K562 (cell line): ENCODE results near the gene ASIP. TPM values are rescaled to one million over a fixed set of nuclear protein-coding genes. Genes with fewer than 3 reads are reported as not detected.

Source experiments
- ATAC-seq: fragments of 200-7000 bp; cut with Tn5 transposase; 3 replicates; pipeline ENCODE4 v1.9.1; 2020; ENCODE audit warnings: moderate library complexity
- BruUV-seq: library from RNA; stranded (reverse); fragments of 400-500 nt; replicated peaks from 2 replicates; lab custom pipeline; 2021; lab: Mats Ljungman, UMichigan
- CTCF ChIA-PET: fragments of 300-600 bp; formaldehyde crosslinking; extraction: SDS; loops from one replicate; lab custom pipeline; 2021; ENCODE audit warnings: low intra/inter-chr PET ratio; lab: Yijun Ruan, JAX
- POLR2A ChIA-PET: fragments of 300-600, 350-650 bp; sonication (Branson Sonifier 250); formaldehyde crosslinking; extraction: SDS; loops from one replicate; lab custom pipeline; 2021; ENCODE audit warnings: antibody characterized with exemption, inconsistent platforms; lab: Yijun Ruan, JAX
- DNase-seq, 4 experiments: peaks; one replicate each; pipeline versions ENCODE4 v3.0.0 to v3.0.0-alpha.2; 2011 to 2018; ENCODE audit warnings: low spot score in 3 of 4, mixed read lengths in 3 of 4; ENCODE audit errors: extremely low read depth in 1 of 4
- FAIRE-seq: peaks from 2 replicates; lab custom pipeline; 2011; peaks lifted over from hg19 to GRCh38; lab: Jason Lieb, UNC
- H2AFZ ChIP-seq: 2 replicates; pipeline ENCODE4 v1.6.0; 2011; ENCODE audit warnings: low read depth, low read length, control low read depth, inconsistent platforms
- H3K27ac ChIP-seq: fragments of 200-600 bp; 3 replicates; pipeline ENCODE4 v1.8.0; 2011; ENCODE audit warnings: low read depth, mild to moderate bottlenecking, control low read depth, inconsistent platforms, low read length, moderate library complexity, mixed read lengths; ENCODE audit errors: extremely low read depth
- H3K27me3 ChIP-seq, 2 experiments: fragments of 300-600 bp in 1 of 2; 2 replicates in 1 of 2; 3 replicates in 1 of 2; pipeline versions ENCODE4 v1.6.0 to v1.8.0; 2011; ENCODE audit warnings: inconsistent platforms in 2 of 2, low read length in 2 of 2, mild to moderate bottlenecking in 1 of 2, mixed read lengths in 1 of 2, moderate library complexity in 1 of 2; ENCODE audit not compliant: control insufficient read depth in 2 of 2, insufficient read depth in 2 of 2
- H3K36me3 ChIP-seq: fragments of 300-600 bp; 3 replicates; pipeline ENCODE4 v1.8.0; 2011; ENCODE audit warnings: mild to moderate bottlenecking, low read length, inconsistent platforms; ENCODE audit not compliant: control insufficient read depth, insufficient read depth
- H3K4me1 ChIP-seq, 2 experiments: fragments of 200-600 bp in 1 of 2; replicated peaks in 1 of 2; 2 replicates in 1 of 2; 3 replicates in 1 of 2; pipeline versions ENCODE4 v1.5.1 to v1.8.0; 2011; ENCODE audit warnings: inconsistent platforms in 2 of 2, low read length in 2 of 2, mild to moderate bottlenecking in 1 of 2, mixed read lengths in 1 of 2, moderate library complexity in 1 of 2; ENCODE audit not compliant: control insufficient read depth in 2 of 2, insufficient read depth in 2 of 2
- H3K4me2 ChIP-seq: 2 replicates; pipeline ENCODE4 v1.6.1; 2011; ENCODE audit warnings: low read length, control low read depth, inconsistent platforms, mixed read lengths; ENCODE audit not compliant: insufficient read depth
- H3K4me3 ChIP-seq: fragments of 200-600 bp; sonication (generic), shearing (Covaris generic); 2 replicates; pipeline ENCODE4 v1.5.1; 2016; ENCODE audit warnings: control low read depth, inconsistent platforms
- H3K79me2 ChIP-seq: fragments of 200-600 bp; 3 replicates; pipeline ENCODE4 v1.8.0; 2011; ENCODE audit warnings: low read length, inconsistent platforms; ENCODE audit not compliant: control insufficient read depth, insufficient read depth
- H3K9ac ChIP-seq, 2 experiments: 2 replicates each; pipeline versions ENCODE4 v1.6.0 to v1.6.1; 2011; ENCODE audit warnings: low read depth in 2 of 2, low read length in 2 of 2, control low read depth in 1 of 2, inconsistent platforms in 1 of 2, mild to moderate bottlenecking in 1 of 2, mixed read lengths in 1 of 2; ENCODE audit not compliant: insufficient read depth in 1 of 2
- H3K9me1 ChIP-seq: one replicate; pipeline ENCODE4 v1.6.0; 2011; ENCODE audit warnings: inconsistent platforms, mild to moderate bottlenecking, low read length, moderate library complexity; ENCODE audit not compliant: control insufficient read depth, insufficient read depth
- H3K9me3 ChIP-seq: replicated peaks from 2 replicates; pipeline ENCODE4 v1.5.1; 2011; ENCODE audit warnings: low read depth, low read length, inconsistent platforms; ENCODE audit not compliant: control insufficient read depth, insufficient read depth
- H4K20me1 ChIP-seq: replicated peaks from 2 replicates; pipeline ENCODE4 v1.6.1; 2011; ENCODE audit warnings: low read length, inconsistent platforms, mixed read lengths; ENCODE audit not compliant: control insufficient read depth, insufficient read depth
- L3MBTL2 ChIP-seq: fragments of 450-650 bp; IDR thresholded peaks from 2 replicates; pipeline ENCODE4 v1.6.1; 2016; ENCODE audit warnings: mild to moderate bottlenecking, moderate library complexity
- ZNF592 ChIP-seq: fragments of 450-650 bp; IDR thresholded peaks from 2 replicates; pipeline ENCODE4 v1.6.1; 2017; ENCODE audit warnings: antibody characterized with exemption, mild to moderate bottlenecking
- WGBS: fragments of 100-300 bp; shearing (Covaris generic); methylation state at CpG from one replicate; pipeline ENCODE4 v1.1.6; 2016; ENCODE audit warnings: low coverage, mixed read lengths; ENCODE audit not compliant: insufficient coverage; ENCODE audit errors: missing lambda C conversion rate; 5-methylcytosine and 5-hydroxymethylcytosine counted together
- in situ Hi-C: fragments of 300-500 bp; cut with MboI; formaldehyde crosslinking; loops from 4 replicates; pipeline ENCODE4 v1.15.0; 2018; ENCODE audit warnings: inconsistent platforms, mixed read lengths
- intact Hi-C: fragments of 100-400 bp; cut with micrococcal nuclease; formaldehyde crosslinking; loops from 2 replicates; pipeline ENCODE4 v1.14.2; 2022
- polyA plus RNA-seq, 8 experiments: library from polyadenylated mRNA; depleted of rRNA in 4 of 8; stranded (reverse) in 5 of 8; unstranded in 3 of 8; fragments of >200 nt; fragmentation: Nextera tagmentation in 2 of 8; fragmentation: Illumina TruSeq in 1 of 8; extraction: Ambion mirVana in 2 of 8; extraction: Trizol in 1 of 8; gene quantifications; 2 replicates each; pipeline versions ENCODE4 v1.2.1 to v1.2.3, GENCODE V29; 2011 to 2014; ENCODE audit warnings: inconsistent platforms in 1 of 8, missing spikeins in 1 of 8
- total RNA-seq, 7 experiments: library from RNA; depleted of rRNA in 6 of 7; stranded (reverse); fragments of >200 nt in 6 of 7; fragmentation: Illumina TruSeq in 2 of 7; extraction: Trizol in 2 of 7; gene quantifications; 2 replicates each; pipeline versions ENCODE4 v1.2.1 to v1.2.3, GENCODE V29; 2011 to 2021; ENCODE audit warnings: low replicate concordance in 1 of 7
- TF ChIP-seq, protein P1 (sequence below): fragments of 450-650 bp; IDR thresholded peaks from 2 replicates; pipeline ENCODE4 v1.6.1; 2016; ENCODE audit warnings: mild to moderate bottlenecking, moderate library complexity
- TF ChIP-seq, protein P2 (sequence below): sonication (generic); formaldehyde crosslinking; IDR thresholded peaks from 2 replicates; pipeline ENCODE4 v1.9.0; 2022; ENCODE audit warnings: mild to moderate bottlenecking, missing genetic modification reagents

ASIP gene
- total and polyA plus RNA-seq, 9 of the 15 experiments (the other 6 are each of a cell fraction or from before 2014, with no cell fraction given), result not detected

- in situ Hi-C loops, result no loop called here
- POLR2A ChIA-PET, result interaction anchor here (0.6 to 1.6 kb wide), 2 partner anchors 14 to 529 kb away, joined by 3 to 4 read pairs; no protein-coding TSS in a partner anchor
- Histone ChIP-seq H3K4me1 (peaks cover 6 to 15% of the 10 kb centered on the region in 2 experiments; a peak in 3 of 5 replicates), H3K36me3 (no peaks in the 10 kb centered on the region), H3K4me2 (peak overlapping the region; percentile 39; the same call in 1 of the 2 replicates), H4K20me1 (no peaks in the 10 kb centered on the region), H3K9ac (no peak overlapping the region), H3K27me3 (no peaks in the 10 kb centered on the region), H3K27ac (no peak overlapping the region), H2AFZ (0 out of 2 replicates have a peak overlapping the region, but pooled peaks have one; percentile 22), H3K9me1 (no peaks in the 10 kb centered on the region), H3K9me3 (no peaks in the 10 kb centered on the region), H3K4me3 (no peak overlapping the region), H3K79me2 (no peaks in the 10 kb centered on the region)
- CTCF ChIA-PET, result no interaction called here
- DNase-seq, result peak in 1 of 4 experiments; percentile 55
- peak; percentile 74 for ATAC-seq
- intact Hi-C loops, result no loop called here
- 25% methylated on average over 6 of the region's 6 CpGs for WGBS
- peak; percentile 40 for FAIRE-seq
- BruUV-seq, result no TSS peak
- TF ChIP-seq, protein P1, sequence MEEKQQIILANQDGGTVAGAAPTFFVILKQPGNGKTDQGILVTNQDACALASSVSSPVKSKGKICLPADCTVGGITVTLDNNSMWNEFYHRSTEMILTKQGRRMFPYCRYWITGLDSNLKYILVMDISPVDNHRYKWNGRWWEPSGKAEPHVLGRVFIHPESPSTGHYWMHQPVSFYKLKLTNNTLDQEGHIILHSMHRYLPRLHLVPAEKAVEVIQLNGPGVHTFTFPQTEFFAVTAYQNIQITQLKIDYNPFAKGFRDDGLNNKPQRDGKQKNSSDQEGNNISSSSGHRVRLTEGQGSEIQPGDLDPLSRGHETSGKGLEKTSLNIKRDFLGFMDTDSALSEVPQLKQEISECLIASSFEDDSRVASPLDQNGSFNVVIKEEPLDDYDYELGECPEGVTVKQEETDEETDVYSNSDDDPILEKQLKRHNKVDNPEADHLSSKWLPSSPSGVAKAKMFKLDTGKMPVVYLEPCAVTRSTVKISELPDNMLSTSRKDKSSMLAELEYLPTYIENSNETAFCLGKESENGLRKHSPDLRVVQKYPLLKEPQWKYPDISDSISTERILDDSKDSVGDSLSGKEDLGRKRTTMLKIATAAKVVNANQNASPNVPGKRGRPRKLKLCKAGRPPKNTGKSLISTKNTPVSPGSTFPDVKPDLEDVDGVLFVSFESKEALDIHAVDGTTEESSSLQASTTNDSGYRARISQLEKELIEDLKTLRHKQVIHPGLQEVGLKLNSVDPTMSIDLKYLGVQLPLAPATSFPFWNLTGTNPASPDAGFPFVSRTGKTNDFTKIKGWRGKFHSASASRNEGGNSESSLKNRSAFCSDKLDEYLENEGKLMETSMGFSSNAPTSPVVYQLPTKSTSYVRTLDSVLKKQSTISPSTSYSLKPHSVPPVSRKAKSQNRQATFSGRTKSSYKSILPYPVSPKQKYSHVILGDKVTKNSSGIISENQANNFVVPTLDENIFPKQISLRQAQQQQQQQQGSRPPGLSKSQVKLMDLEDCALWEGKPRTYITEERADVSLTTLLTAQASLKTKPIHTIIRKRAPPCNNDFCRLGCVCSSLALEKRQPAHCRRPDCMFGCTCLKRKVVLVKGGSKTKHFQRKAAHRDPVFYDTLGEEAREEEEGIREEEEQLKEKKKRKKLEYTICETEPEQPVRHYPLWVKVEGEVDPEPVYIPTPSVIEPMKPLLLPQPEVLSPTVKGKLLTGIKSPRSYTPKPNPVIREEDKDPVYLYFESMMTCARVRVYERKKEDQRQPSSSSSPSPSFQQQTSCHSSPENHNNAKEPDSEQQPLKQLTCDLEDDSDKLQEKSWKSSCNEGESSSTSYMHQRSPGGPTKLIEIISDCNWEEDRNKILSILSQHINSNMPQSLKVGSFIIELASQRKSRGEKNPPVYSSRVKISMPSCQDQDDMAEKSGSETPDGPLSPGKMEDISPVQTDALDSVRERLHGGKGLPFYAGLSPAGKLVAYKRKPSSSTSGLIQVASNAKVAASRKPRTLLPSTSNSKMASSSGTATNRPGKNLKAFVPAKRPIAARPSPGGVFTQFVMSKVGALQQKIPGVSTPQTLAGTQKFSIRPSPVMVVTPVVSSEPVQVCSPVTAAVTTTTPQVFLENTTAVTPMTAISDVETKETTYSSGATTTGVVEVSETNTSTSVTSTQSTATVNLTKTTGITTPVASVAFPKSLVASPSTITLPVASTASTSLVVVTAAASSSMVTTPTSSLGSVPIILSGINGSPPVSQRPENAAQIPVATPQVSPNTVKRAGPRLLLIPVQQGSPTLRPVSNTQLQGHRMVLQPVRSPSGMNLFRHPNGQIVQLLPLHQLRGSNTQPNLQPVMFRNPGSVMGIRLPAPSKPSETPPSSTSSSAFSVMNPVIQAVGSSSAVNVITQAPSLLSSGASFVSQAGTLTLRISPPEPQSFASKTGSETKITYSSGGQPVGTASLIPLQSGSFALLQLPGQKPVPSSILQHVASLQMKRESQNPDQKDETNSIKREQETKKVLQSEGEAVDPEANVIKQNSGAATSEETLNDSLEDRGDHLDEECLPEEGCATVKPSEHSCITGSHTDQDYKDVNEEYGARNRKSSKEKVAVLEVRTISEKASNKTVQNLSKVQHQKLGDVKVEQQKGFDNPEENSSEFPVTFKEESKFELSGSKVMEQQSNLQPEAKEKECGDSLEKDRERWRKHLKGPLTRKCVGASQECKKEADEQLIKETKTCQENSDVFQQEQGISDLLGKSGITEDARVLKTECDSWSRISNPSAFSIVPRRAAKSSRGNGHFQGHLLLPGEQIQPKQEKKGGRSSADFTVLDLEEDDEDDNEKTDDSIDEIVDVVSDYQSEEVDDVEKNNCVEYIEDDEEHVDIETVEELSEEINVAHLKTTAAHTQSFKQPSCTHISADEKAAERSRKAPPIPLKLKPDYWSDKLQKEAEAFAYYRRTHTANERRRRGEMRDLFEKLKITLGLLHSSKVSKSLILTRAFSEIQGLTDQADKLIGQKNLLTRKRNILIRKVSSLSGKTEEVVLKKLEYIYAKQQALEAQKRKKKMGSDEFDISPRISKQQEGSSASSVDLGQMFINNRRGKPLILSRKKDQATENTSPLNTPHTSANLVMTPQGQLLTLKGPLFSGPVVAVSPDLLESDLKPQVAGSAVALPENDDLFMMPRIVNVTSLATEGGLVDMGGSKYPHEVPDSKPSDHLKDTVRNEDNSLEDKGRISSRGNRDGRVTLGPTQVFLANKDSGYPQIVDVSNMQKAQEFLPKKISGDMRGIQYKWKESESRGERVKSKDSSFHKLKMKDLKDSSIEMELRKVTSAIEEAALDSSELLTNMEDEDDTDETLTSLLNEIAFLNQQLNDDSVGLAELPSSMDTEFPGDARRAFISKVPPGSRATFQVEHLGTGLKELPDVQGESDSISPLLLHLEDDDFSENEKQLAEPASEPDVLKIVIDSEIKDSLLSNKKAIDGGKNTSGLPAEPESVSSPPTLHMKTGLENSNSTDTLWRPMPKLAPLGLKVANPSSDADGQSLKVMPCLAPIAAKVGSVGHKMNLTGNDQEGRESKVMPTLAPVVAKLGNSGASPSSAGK, result peak; percentile 78
- 0 out of 2 replicates have a peak, but pooled peaks have one; percentile 25 for TF ChIP-seq ZNF592
- TF ChIP-seq L3MBTL2, result peak; percentile 82
- TF ChIP-seq, protein P2, sequence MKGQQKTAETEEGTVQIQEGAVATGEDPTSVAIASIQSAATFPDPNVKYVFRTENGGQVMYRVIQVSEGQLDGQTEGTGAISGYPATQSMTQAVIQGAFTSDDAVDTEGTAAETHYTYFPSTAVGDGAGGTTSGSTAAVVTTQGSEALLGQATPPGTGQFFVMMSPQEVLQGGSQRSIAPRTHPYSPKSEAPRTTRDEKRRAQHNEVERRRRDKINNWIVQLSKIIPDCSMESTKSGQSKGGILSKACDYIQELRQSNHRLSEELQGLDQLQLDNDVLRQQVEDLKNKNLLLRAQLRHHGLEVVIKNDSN (CRISPR knock-in tag), result peak; percentile 51
Observed at GRCh38 chr20:34249291-34249690, 8.1 kb downstream of the ASIP start.
